ENCODE measurements around the gene MX1. TPM values are rescaled to one million over a fixed set of nuclear protein-coding genes. Genes with fewer than 3 reads are reported as not detected.

Gene MX1
- total RNA-seq, 4 donors from 2014 or later, result 4.3 to 16.4 (median 8.5) TPM

GRCh38 chr21:41387042-41387819 lies 38.8 kb upstream of the MX1 start:
- peaks cover 13% of the 10 kb centered on the region for H3K4me1 ChIP-seq
- no peaks in the 10 kb centered on the region for H3K9me3 ChIP-seq
- TF ChIP-seq EP300 (IDR thresholded peaks at IDR 0.05) (no peak), POLR2AphosphoS5 (IDR thresholded peaks at IDR 0.05) (no peak), CTCF (IDR thresholded peaks at IDR 0.05) (no peak), POLR2A (IDR thresholded peaks at IDR 0.05) (no peak)
- peak overlapping the region; percentile 87 for H3K27ac ChIP-seq
- WGBS, result 70% methylated on average over 14 of the region's 14 CpGs
- no peaks in the 10 kb centered on the region for H3K27me3 ChIP-seq
- H3K36me3 ChIP-seq, result peaks cover 6% of the 10 kb centered on the region
- DNase-seq (ENCODE audit: low spot score in 2 of 2), result no peak
- no peak overlapping the region for H3K4me3 ChIP-seq

GRCh38 chr21:41387824-41388223 lies 38.2 kb upstream of the MX1 start:
- 84% methylated on average over 8 of the region's 8 CpGs for WGBS
- TF ChIP-seq POLR2A (IDR thresholded peaks at IDR 0.05) (no peak), EP300 (IDR thresholded peaks at IDR 0.05) (no peak), POLR2AphosphoS5 (IDR thresholded peaks at IDR 0.05) (no peak), CTCF (IDR thresholded peaks at IDR 0.05) (no peak)
- Histone ChIP-seq H3K4me3 (no peak overlapping the region), H3K36me3 (peaks cover 6% of the 10 kb centered on the region), H3K27me3 (no peaks in the 10 kb centered on the region), H3K4me1 (peaks cover 13% of the 10 kb centered on the region), H3K27ac (peak overlapping the region; percentile 87), H3K9me3 (no peaks in the 10 kb centered on the region)
- DNase-seq (ENCODE audit: low spot score in 2 of 2), result no peak

- Histone ChIP-seq H3K27ac (peak overlapping the region; percentile 87), H3K36me3 (peaks cover 6% of the 10 kb centered on the region), H3K9me3 (no peaks in the 10 kb centered on the region), H3K4me1 (peaks cover 13% of the 10 kb centered on the region), H3K27me3 (no peaks in the 10 kb centered on the region), H3K4me3 (no peak overlapping the region)
- no peak for TF ChIP-seq POLR2AphosphoS5 (IDR thresholded peaks at IDR 0.05)
- TF ChIP-seq CTCF (IDR thresholded peaks at IDR 0.05), result no peak
- TF ChIP-seq POLR2A (IDR thresholded peaks at IDR 0.05), result no peak
- TF ChIP-seq EP300 (IDR thresholded peaks at IDR 0.05), result no peak
- 98% methylated on average over 14 of the region's 14 CpGs for WGBS
- DNase-seq (ENCODE audit: low spot score in 2 of 2), result peak in 1 of 2 donors; percentile 62
Measured at GRCh38 chr21:41388259-41388658, 37.8 kb upstream of the MX1 start.

DNA sequence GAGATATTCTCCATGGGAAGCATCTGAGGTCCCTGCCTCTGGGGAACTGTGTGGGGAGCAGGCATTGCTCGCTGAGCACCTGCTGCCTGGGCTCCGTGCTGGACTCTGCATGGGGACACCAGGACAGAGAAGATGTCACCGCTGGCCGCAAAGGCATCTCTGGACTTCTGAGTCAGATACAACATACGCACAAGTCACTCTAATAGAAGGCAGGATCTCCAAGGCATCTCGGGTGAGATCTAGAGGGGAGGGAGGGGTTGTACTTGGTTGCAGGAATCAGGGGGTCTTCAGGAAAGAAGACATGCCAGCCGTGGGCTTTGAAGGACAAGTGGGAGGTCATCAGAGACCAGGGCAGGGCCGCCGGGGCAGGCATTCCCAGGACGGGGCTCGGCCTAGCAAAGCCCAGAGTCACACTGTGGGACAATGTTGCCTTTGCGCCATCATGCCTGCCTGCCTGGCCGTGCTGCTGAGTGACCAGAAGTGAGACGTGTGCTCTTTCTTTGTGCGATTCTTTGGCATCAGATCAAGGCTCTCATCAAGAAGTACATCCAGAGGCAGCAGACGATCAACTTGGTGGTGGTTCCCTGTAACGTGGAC lies 35.9 kb upstream of the MX1 start:
- peak in 1 of 2 donors; percentile 74 for DNase-seq (ENCODE audit: low spot score in 2 of 2)
- H3K4me3 ChIP-seq, result no peak overlapping the region
- H3K27me3 ChIP-seq, result no peaks in the 10 kb centered on the region
- TF ChIP-seq CTCF (IDR thresholded peaks at IDR 0.05), result no peak
- no peak for TF ChIP-seq POLR2AphosphoS5 (IDR thresholded peaks at IDR 0.05)
- TF ChIP-seq EP300 (IDR thresholded peaks at IDR 0.05), result no peak
- TF ChIP-seq POLR2A (IDR thresholded peaks at IDR 0.05), result no peak
- H3K27ac ChIP-seq, result no peak overlapping the region
- WGBS, result 94% methylated on average over 17 of the region's 17 CpGs
- H3K4me1 ChIP-seq, result peaks cover 13% of the 10 kb centered on the region
- H3K36me3 ChIP-seq, result peaks cover 6% of the 10 kb centered on the region
- no peaks in the 10 kb centered on the region for H3K9me3 ChIP-seq

- peak in 1 of 2 donors; percentile 60 for DNase-seq (ENCODE audit: low spot score in 2 of 2)
- Histone ChIP-seq H3K4me3 (no peak overlapping the region), H3K9me3 (no peaks in the 10 kb centered on the region), H3K27ac (no peak overlapping the region), H3K4me1 (peaks cover 2% of the 10 kb centered on the region), H3K27me3 (no peaks in the 10 kb centered on the region), H3K36me3 (peaks cover 9% of the 10 kb centered on the region)
- TF ChIP-seq EP300 (IDR thresholded peaks at IDR 0.05), result no peak
- TF ChIP-seq POLR2AphosphoS5 (IDR thresholded peaks at IDR 0.05), result no peak
- TF ChIP-seq CTCF (IDR thresholded peaks at IDR 0.05), result no peak
- WGBS, result 92% methylated on average over 8 of the region's 8 CpGs
Measured at GRCh38 chr21:41393876-41394465, 32.1 kb upstream of the MX1 start.
